PC-9 (cell line): Measurements from ENCODE around the gene TSHR. TPM values are rescaled to one million over a fixed set of nuclear protein-coding genes. Genes with fewer than 3 reads are reported as not detected.

Experiments
- BruUV-seq: library from RNA; stranded (reverse); fragments of 400-500 nt; replicated peaks from 2 replicates; lab custom pipeline; 2021; lab: Mats Ljungman, UMichigan
- CTCF ChIA-PET: fragments of 300-600 bp; sonication (Branson Sonifier 250); formaldehyde crosslinking; loops from one replicate; lab custom pipeline; 2022; ENCODE audit warnings: antibody characterized with exemption; lab: Charles Lee
- POLR2A ChIA-PET: fragments of 300-600 bp; sonication (Branson Sonifier 250); formaldehyde crosslinking; loops from one replicate; lab custom pipeline; 2022; ENCODE audit warnings: antibody characterized with exemption; ENCODE audit not compliant: unreplicated experiment; lab: Charles Lee
- DNase-seq, 2 experiments: peaks; one replicate each; pipeline versions ENCODE4 v3.0.0 to v3.0.0-alpha.2; 2015 to 2022; ENCODE audit warnings: mixed read lengths in 1 of 2
- H2AFZ ChIP-seq: fragments of 200-600 bp; sonication (generic); 2 replicates; pipeline ENCODE4 v1.8.1; 2017; ENCODE audit warnings: antibody characterized with exemption
- H3F3A ChIP-seq: fragments of 200-600 bp; sonication (generic); 2 replicates; pipeline ENCODE4 v1.8.1; 2017; ENCODE audit warnings: antibody characterized with exemption, mild to moderate bottlenecking, low read depth; ENCODE audit not compliant: insufficient read depth
- H3K27ac ChIP-seq: fragments of 200-600 bp; sonication (generic); 2 replicates; pipeline ENCODE4 v1.6.1; 2016; ENCODE audit warnings: mixed run types
- H3K27me3 ChIP-seq: fragments of 200-600 bp; sonication (generic); 2 replicates; pipeline ENCODE4 v1.6.1; 2016; ENCODE audit warnings: low read depth, mixed run types; ENCODE audit not compliant: insufficient read depth
- H3K36me3 ChIP-seq: fragments of 200-600 bp; sonication (generic); 2 replicates; pipeline ENCODE4 v1.6.1; 2016; ENCODE audit warnings: low read depth, mixed run types
- H3K4me1 ChIP-seq: fragments of 200-600 bp; sonication (generic); replicated peaks from 2 replicates; pipeline ENCODE4 v1.6.1; 2016; ENCODE audit warnings: mixed run types; ENCODE audit not compliant: insufficient read depth
- H3K4me2 ChIP-seq: fragments of 200-600 bp; sonication (generic); 2 replicates; pipeline ENCODE4 v1.6.1; 2017; ENCODE audit warnings: mixed run types
- H3K4me3 ChIP-seq: fragments of 200-600 bp; sonication (generic); 2 replicates; pipeline ENCODE4 v1.6.1; 2016; ENCODE audit warnings: mixed run types
- H3K79me2 ChIP-seq: fragments of 200-600 bp; sonication (generic); 2 replicates; pipeline ENCODE4 v1.6.1; 2017; ENCODE audit warnings: low read depth, mixed run types
- H3K9me2 ChIP-seq: fragments of 200-600 bp; sonication (generic); 2 replicates; pipeline ENCODE4 v1.8.1; 2017; ENCODE audit warnings: mild to moderate bottlenecking; ENCODE audit not compliant: insufficient read depth
- H3K9me3 ChIP-seq: fragments of 200-600 bp; sonication (generic); 2 replicates; pipeline ENCODE4 v1.8.1; 2016; ENCODE audit warnings: low read depth; ENCODE audit not compliant: insufficient read depth
- H4K20me1 ChIP-seq: fragments of 200-600 bp; sonication (generic); 2 replicates; pipeline ENCODE4 v1.8.1; 2017; ENCODE audit not compliant: insufficient read depth
- CTCF ChIP-seq: fragments of 200-600 bp; sonication (generic); conservative IDR thresholded peaks from 2 replicates; pipeline ENCODE4 v1.6.1; 2017; ENCODE audit warnings: mixed run types, antibody characterized with exemption, mild to moderate bottlenecking, moderate library complexity
- EZH2 ChIP-seq: fragments of 200-600 bp; sonication (generic); IDR thresholded peaks from 2 replicates; pipeline ENCODE4 v1.8.0; 2017; ENCODE audit warnings: antibody characterized with exemption, low read depth
- intact Hi-C: fragments of 100-400 bp; cut with micrococcal nuclease; formaldehyde crosslinking; loops from one replicate; pipeline ENCODE4 v1.10.0; 2022; ENCODE audit not compliant: unreplicated experiment
- total RNA-seq: library from RNA; stranded (reverse); gene quantifications from 2 replicates; pipeline ENCODE4 v1.2.3, GENCODE V29; 2021

TSHR gene
- total RNA-seq, 1 experiment from 2014 or later, result not detected

- H3K4me3 ChIP-seq, result no peak overlapping the region
- H2AFZ ChIP-seq, result no peak overlapping the region
- H3K36me3 ChIP-seq, result no peaks in the 10 kb centered on the region
- no peaks in the 10 kb centered on the region for H3K79me2 ChIP-seq
- no peak overlapping the region for H3K27ac ChIP-seq
- ChIA-PET POLR2A (no interaction called here), CTCF (no interaction called here)
- no peaks in the 10 kb centered on the region for H3K9me2 ChIP-seq
- no peaks in the 10 kb centered on the region for H3F3A ChIP-seq
- intact Hi-C loops, result no loop called here
- H4K20me1 ChIP-seq, result no peaks in the 10 kb centered on the region
- TF ChIP-seq EZH2 (no peak), CTCF (no peak)
- H3K27me3 ChIP-seq, result peaks cover 20% of the 10 kb centered on the region
- BruUV-seq, result no TSS peak
- H3K9me3 ChIP-seq, result no peaks in the 10 kb centered on the region
- DNase-seq, result no peak
- H3K4me1 ChIP-seq, result no peaks in the 10 kb centered on the region
- H3K4me2 ChIP-seq, result no peak overlapping the region
Measured at GRCh38 chr14:81001447-81001846, 46.0 kb downstream of the TSHR start.

- ChIA-PET POLR2A (no interaction called here), CTCF (no interaction called here)
- no peak for DNase-seq
- H3K4me3 ChIP-seq, result no peak overlapping the region
- no peaks in the 10 kb centered on the region for H3K4me1 ChIP-seq
- no peaks in the 10 kb centered on the region for H3K9me2 ChIP-seq
- H2AFZ ChIP-seq, result no peak overlapping the region
- no peak overlapping the region for H3K4me2 ChIP-seq
- no peaks in the 10 kb centered on the region for H3F3A ChIP-seq
- no peak overlapping the region for H3K27ac ChIP-seq
- TF ChIP-seq CTCF (no peak), EZH2 (no peak)
- H3K27me3 ChIP-seq, result peaks cover 10% of the 10 kb centered on the region
- no peaks in the 10 kb centered on the region for H3K79me2 ChIP-seq
- BruUV-seq, result no TSS peak
- no peaks in the 10 kb centered on the region for H4K20me1 ChIP-seq
- H3K36me3 ChIP-seq, result no peaks in the 10 kb centered on the region
- intact Hi-C loops, result no loop called here
- H3K9me3 ChIP-seq, result no peaks in the 10 kb centered on the region
Measured at GRCh38 chr14:81004575-81004974, 49.2 kb downstream of the TSHR start.

DNA sequence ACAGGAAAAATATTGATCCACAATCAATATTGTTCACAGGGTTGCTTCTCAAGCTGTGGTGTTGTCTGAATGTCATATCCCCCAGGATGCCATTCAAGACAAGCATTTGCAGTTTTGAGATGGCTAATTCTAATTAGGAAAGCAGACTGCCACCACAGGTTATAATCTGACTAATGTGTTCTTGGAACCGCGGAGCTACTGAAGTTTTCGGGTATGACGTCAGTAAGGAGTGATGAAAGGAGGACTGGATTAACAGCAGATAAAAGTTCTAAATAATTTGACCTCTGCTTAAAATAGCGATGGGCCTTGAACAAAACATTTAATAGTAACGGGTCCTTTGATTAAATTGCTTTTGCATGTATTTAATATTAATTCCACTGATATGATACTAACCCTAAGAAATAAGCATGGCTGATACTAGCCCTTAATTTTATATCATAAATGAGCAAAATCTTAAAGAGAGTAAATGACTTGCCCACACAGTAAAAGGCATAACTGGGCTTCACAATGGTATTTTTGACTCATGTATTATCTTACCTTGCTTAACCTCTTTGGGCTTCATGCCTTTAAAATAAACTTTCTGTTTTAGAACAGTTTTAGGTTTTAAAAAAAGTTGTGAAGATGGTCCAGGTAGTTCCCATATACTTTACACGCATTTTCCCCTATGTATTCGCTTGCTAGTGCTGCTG, 50.3 kb downstream of the TSHR start:
- no TSS peak for BruUV-seq

More for the DNA sequence above, 50.3 kb downstream of the TSHR start:
- CTCF ChIA-PET, result no interaction called here
- Histone ChIP-seq H3K79me2 (no peaks in the 10 kb centered on the region), H3K4me2 (no peak overlapping the region), H3K36me3 (no peaks in the 10 kb centered on the region), H3K9me2 (no peaks in the 10 kb centered on the region), H3K4me1 (no peaks in the 10 kb centered on the region), H3F3A (no peaks in the 10 kb centered on the region), H3K4me3 (no peak overlapping the region), H4K20me1 (no peaks in the 10 kb centered on the region), H3K27me3 (peaks cover 9% of the 10 kb centered on the region; the same call in 1 of the 2 replicates), H3K27ac (no peak overlapping the region), H2AFZ (no peak overlapping the region), H3K9me3 (no peaks in the 10 kb centered on the region)
- POLR2A ChIA-PET, result no interaction called here
- intact Hi-C loops, result no loop called here
- no peak for DNase-seq
- TF ChIP-seq CTCF (no peak), EZH2 (no peak)
